Measurements from ENCODE around the gene ZBTB46. TPM values are rescaled to one million over a fixed set of nuclear protein-coding genes. Genes with fewer than 3 reads are reported as not detected.

ZBTB46 gene
- total and polyA plus RNA-seq, 10 of the 15 experiments (the other 5 are each of a cell fraction or from before 2014, with no cell fraction given): 0.15 to 0.92 (median 0.34) TPM

GRCh38 chr20:63864978-63865640 lies 34.0 kb upstream of the ZBTB46 start, which contains the start of gene TPD52L2 (continued):
- 0 out of 4 replicates have a peak, but pooled peaks of 1 of the 2 experiments have one; percentile 62 for TF ChIP-seq SRF (IDR thresholded peaks at IDR 0.05; ENCODE audit: low read depth in 2 of 2, low read length in 2 of 2)
- 0 out of 3 replicates have a peak, but pooled peaks of 1 of the 2 experiments have one; percentile 36 for TF ChIP-seq EGR1 (IDR thresholded peaks at IDR 0.05; ENCODE audit: borderline replicate concordance in 1 of 2, low read depth in 2 of 2, low read length in 2 of 2)
- TF ChIP-seq CREM (IDR thresholded peaks at IDR 0.05; ENCODE audit: low read depth): peak; percentile 98
- no peak for TF ChIP-seq ZBTB33 (IDR thresholded peaks at IDR 0.05)
- 0 out of 2 replicates have a peak, but pooled peaks have one; percentile 41 for TF ChIP-seq SPI1 (IDR thresholded peaks at IDR 0.05; ENCODE audit: borderline replicate concordance, insufficient read depth, low read depth, low read length)
- no peak for TF ChIP-seq SMC3 (IDR thresholded peaks at IDR 0.05; ENCODE audit: borderline replicate concordance, low read length)
- no peak for TF ChIP-seq HSF1 (IDR thresholded peaks at IDR 0.05; ENCODE audit: low read depth, low read length)
- TF ChIP-seq SKIL (IDR thresholded peaks at IDR 0.05; ENCODE audit: low read depth, poor library complexity, severe bottlenecking): no peak
- peak; percentile 6 for TF ChIP-seq KLF5 (IDR thresholded peaks at IDR 0.05; ENCODE audit: partially characterized antibody)
- TF ChIP-seq ZNF207 (IDR thresholded peaks at IDR 0.05; ENCODE audit: borderline replicate concordance): no peak
- TF ChIP-seq FOXM1 (IDR thresholded peaks at IDR 0.05; ENCODE audit: low read depth, low read length): no peak
- peak; percentile 87 for TF ChIP-seq E2F8 (IDR thresholded peaks at IDR 0.05; ENCODE audit: low read depth, partially characterized antibody)
- TF ChIP-seq TBL1XR1 (IDR thresholded peaks at IDR 0.05; ENCODE audit: low read depth, low read length): 0 out of 2 replicates have a peak, but pooled peaks have one; percentile 27
- peak; percentile 19; the same call in 1 of the 2 replicates for TF ChIP-seq RB1 (IDR thresholded peaks at IDR 0.05; ENCODE audit: borderline replicate concordance)
- no peak for TF ChIP-seq CHD4 (IDR thresholded peaks at IDR 0.05)
- TF ChIP-seq JUND (IDR thresholded peaks at IDR 0.05; ENCODE audit: low read depth, low read length): no peak
- TF ChIP-seq BCL3 (IDR thresholded peaks at IDR 0.05; ENCODE audit: borderline replicate concordance, insufficient read depth, low read depth, low read length, poor library complexity, severe bottlenecking): no peak

Data from GM12878 (cell line).